Subcutaneous adipose tissue (tissue), 4 donors: ENCODE measurements around the gene SPRY1. TPM values are rescaled to one million over a fixed set of nuclear protein-coding genes. Genes with fewer than 3 reads are reported as not detected.

ENCODE experiments used
- total RNA-seq, 4 donors: library from RNA; depleted of rRNA; stranded (reverse); fragments of >200 nt; gene quantifications; one replicate each; pipeline ENCODE4 v1.1.0, GENCODE V29; 2016
- TF ChIP-seq, protein P1 (sequence below): fragments of 450-650 bp; IDR thresholded peaks from one replicate; pipeline ENCODE4 v1.5.1; 2016; ENCODE audit warnings: low read depth, mild to moderate bottlenecking, control low read depth, antibody characterized with exemption, moderate library complexity

The SPRY1 gene
- total RNA-seq, 4 donors from 2014 or later, result 139 to 350 (median 162) TPM

- TF ChIP-seq, protein P1, sequence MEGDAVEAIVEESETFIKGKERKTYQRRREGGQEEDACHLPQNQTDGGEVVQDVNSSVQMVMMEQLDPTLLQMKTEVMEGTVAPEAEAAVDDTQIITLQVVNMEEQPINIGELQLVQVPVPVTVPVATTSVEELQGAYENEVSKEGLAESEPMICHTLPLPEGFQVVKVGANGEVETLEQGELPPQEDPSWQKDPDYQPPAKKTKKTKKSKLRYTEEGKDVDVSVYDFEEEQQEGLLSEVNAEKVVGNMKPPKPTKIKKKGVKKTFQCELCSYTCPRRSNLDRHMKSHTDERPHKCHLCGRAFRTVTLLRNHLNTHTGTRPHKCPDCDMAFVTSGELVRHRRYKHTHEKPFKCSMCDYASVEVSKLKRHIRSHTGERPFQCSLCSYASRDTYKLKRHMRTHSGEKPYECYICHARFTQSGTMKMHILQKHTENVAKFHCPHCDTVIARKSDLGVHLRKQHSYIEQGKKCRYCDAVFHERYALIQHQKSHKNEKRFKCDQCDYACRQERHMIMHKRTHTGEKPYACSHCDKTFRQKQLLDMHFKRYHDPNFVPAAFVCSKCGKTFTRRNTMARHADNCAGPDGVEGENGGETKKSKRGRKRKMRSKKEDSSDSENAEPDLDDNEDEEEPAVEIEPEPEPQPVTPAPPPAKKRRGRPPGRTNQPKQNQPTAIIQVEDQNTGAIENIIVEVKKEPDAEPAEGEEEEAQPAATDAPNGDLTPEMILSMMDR, result no peak
Observed at GRCh38 chr4:123380728-123381716, 15.6 kb upstream of the SPRY1 start.

DNA sequence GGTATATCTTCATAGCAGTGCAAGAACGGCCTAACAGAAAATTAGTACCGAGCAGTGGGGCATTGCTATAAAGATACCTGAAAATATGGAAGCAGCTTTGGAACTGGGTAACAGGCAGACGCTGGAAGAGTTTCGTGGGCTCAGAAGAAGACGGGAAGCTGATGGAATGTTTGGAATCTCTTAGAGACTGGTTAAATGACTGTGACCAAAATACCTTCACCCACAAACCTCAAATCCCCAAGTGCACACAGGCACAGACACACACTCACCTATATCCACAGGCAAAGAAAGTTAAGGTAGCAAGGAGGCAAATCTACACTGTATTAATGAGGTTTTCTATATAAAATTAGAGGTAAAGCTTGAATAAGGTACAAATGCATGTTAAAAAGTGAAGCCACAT is 14.6 kb upstream of the SPRY1 start:
- TF ChIP-seq, protein P1, result no peak

GRCh38 chr4:123383566-123383965 is 13.0 kb upstream of the SPRY1 start:
- TF ChIP-seq, protein P1, result no peak

- TF ChIP-seq, protein P1, result no peak
Observed at GRCh38 chr4:123386609-123387008, 10.0 kb upstream of the SPRY1 start.

- TF ChIP-seq, protein P1, result no peak
Observed at GRCh38 chr4:123390846-123391456, 5.6 kb upstream of the SPRY1 start.

- TF ChIP-seq, protein P1, result no peak
Observed at GRCh38 chr4:123393721-123394120, 2.9 kb upstream of the SPRY1 start.
